GM12801 (cell line): ENCODE results near the gene ALDH3B1.

Experiments
- CTCF ChIP-seq: IDR thresholded peaks from one replicate; pipeline ENCODE4 v1.5.1; 2011; ENCODE audit warnings: control low read depth; ENCODE audit not compliant: insufficient read length; ENCODE audit errors: extremely low read depth

Gene ALDH3B1

GRCh38 chr11:68067991-68068390 lies 57.9 kb downstream of the ALDH3B1 start:
- TF ChIP-seq CTCF: no peak

- no peak for TF ChIP-seq CTCF
Measured at GRCh38 chr11:68071281-68072048, 61.3 kb downstream of the ALDH3B1 start.

- TF ChIP-seq CTCF: no peak
Measured at GRCh38 chr11:68074584-68075352, 64.6 kb downstream of the ALDH3B1 start.

- TF ChIP-seq CTCF: no peak
Measured at GRCh38 chr11:68076371-68077042, 66.4 kb downstream of the ALDH3B1 start.

- no peak for TF ChIP-seq CTCF
Measured at GRCh38 chr11:68077617-68078582, 67.8 kb downstream of the ALDH3B1 start.
